Effector memory CD4-positive, alpha-beta T cell (primary cell): ENCODE measurements around the gene GCNA.
A peak's percentile ranks its signal among the peaks of the same experiment; 100 is the strongest.

Experiments used
- DNase-seq, 3 donors: peaks; one replicate each; pipeline ENCODE4 v3.0.0-alpha.2; 2020
- H3K27ac ChIP-seq: 2 replicates; pipeline ENCODE4 v1.7.0; 2013; ENCODE audit warnings: mild to moderate bottlenecking, low read length, moderate library complexity; ENCODE audit not compliant: insufficient read depth, poor library complexity, severe bottlenecking
- H3K27me3 ChIP-seq: replicated peaks from 2 replicates; pipeline ENCODE4 v1.7.0; 2013; ENCODE audit warnings: mild to moderate bottlenecking, low read length; ENCODE audit not compliant: insufficient read depth, control insufficient read depth, poor library complexity, severe bottlenecking
- H3K36me3 ChIP-seq: 2 replicates; pipeline ENCODE4 v1.7.0; 2013; ENCODE audit warnings: mild to moderate bottlenecking, low read length, moderate library complexity; ENCODE audit not compliant: control insufficient read depth, insufficient read depth
- H3K4me1 ChIP-seq: 2 replicates; pipeline ENCODE4 v1.7.0; 2013; ENCODE audit warnings: low read length, mild to moderate bottlenecking; ENCODE audit not compliant: control insufficient read depth, insufficient read depth, poor library complexity, severe bottlenecking
- H3K4me3 ChIP-seq: 2 replicates; pipeline ENCODE4 v1.7.0; 2013; ENCODE audit warnings: low read length, low read depth, mild to moderate bottlenecking; ENCODE audit not compliant: insufficient read depth, poor library complexity, severe bottlenecking
- H3K9me3 ChIP-seq: 2 replicates; pipeline ENCODE4 v1.7.0; 2013; ENCODE audit warnings: mild to moderate bottlenecking, low read length, moderate library complexity; ENCODE audit not compliant: control insufficient read depth

GCNA gene

GRCh38 chrX:71621603-71622002 lies 43.4 kb downstream of the GCNA start:
- Histone ChIP-seq H3K27me3 (no peaks in the 10 kb centered on the region), H3K4me3 (no peak overlapping the region), H3K36me3 (no peaks in the 10 kb centered on the region), H3K4me1 (peaks cover 50% of the 10 kb centered on the region), H3K9me3 (no peaks in the 10 kb centered on the region), H3K27ac (peak overlapping the region; percentile 77)
- DNase-seq, result no peak

- Histone ChIP-seq H3K27ac (peak overlapping the region; percentile 77), H3K9me3 (no peaks in the 10 kb centered on the region), H3K27me3 (no peaks in the 10 kb centered on the region), H3K36me3 (no peaks in the 10 kb centered on the region), H3K4me3 (no peak overlapping the region), H3K4me1 (peaks cover 50% of the 10 kb centered on the region)
- no peak for DNase-seq
These were observed 43.9 kb downstream of the GCNA start for GRCh38 chrX:71622032-71622575.

GRCh38 chrX:71622576-71623450 lies 44.6 kb downstream of the GCNA start:
- peak; percentile 60 to 81 (median 69) for DNase-seq
- Histone ChIP-seq H3K27ac (peak overlapping the region; percentile 77), H3K36me3 (no peaks in the 10 kb centered on the region), H3K9me3 (no peaks in the 10 kb centered on the region), H3K4me3 (no peak overlapping the region), H3K4me1 (peaks cover 46% of the 10 kb centered on the region), H3K27me3 (no peaks in the 10 kb centered on the region)

GRCh38 chrX:71623714-71624113 lies 45.5 kb downstream of the GCNA start:
- peak overlapping the region; percentile 77 for H3K27ac ChIP-seq

GRCh38 chrX:71625471-71625870 lies 47.2 kb downstream of the GCNA start:
- DNase-seq, result no peak
- no peaks in the 10 kb centered on the region for H3K36me3 ChIP-seq
- H3K4me3 ChIP-seq, result no peak overlapping the region
- peaks cover 23% of the 10 kb centered on the region for H3K4me1 ChIP-seq
- no peak overlapping the region for H3K27ac ChIP-seq
- H3K9me3 ChIP-seq, result no peaks in the 10 kb centered on the region
- no peaks in the 10 kb centered on the region for H3K27me3 ChIP-seq

More at GRCh38 chrX:71623714-71624113, 45.5 kb downstream of the GCNA start:
- no peaks in the 10 kb centered on the region for H3K27me3 ChIP-seq
- H3K36me3 ChIP-seq, result no peaks in the 10 kb centered on the region
- H3K9me3 ChIP-seq, result no peaks in the 10 kb centered on the region
- H3K4me3 ChIP-seq, result no peak overlapping the region
- peaks cover 40% of the 10 kb centered on the region for H3K4me1 ChIP-seq
- DNase-seq, result no peak

- no peak for DNase-seq
- H3K27me3 ChIP-seq, result no peaks in the 10 kb centered on the region
- H3K9me3 ChIP-seq, result no peaks in the 10 kb centered on the region
- no peak overlapping the region for H3K27ac ChIP-seq
- H3K4me1 ChIP-seq, result peaks cover 23% of the 10 kb centered on the region
- H3K4me3 ChIP-seq, result no peak overlapping the region
- H3K36me3 ChIP-seq, result no peaks in the 10 kb centered on the region
These were observed 48.3 kb downstream of the GCNA start for GRCh38 chrX:71626576-71626975.

GRCh38 chrX:71627588-71628404 lies 49.6 kb downstream of the GCNA start:
- Histone ChIP-seq H3K27me3 (no peaks in the 10 kb centered on the region), H3K9me3 (no peaks in the 10 kb centered on the region), H3K36me3 (no peaks in the 10 kb centered on the region), H3K4me1 (peaks cover 17% of the 10 kb centered on the region), H3K4me3 (no peak overlapping the region), H3K27ac (no peak overlapping the region)
- no peak for DNase-seq

- no peak for DNase-seq
- Histone ChIP-seq H3K27ac (no peak overlapping the region), H3K36me3 (no peaks in the 10 kb centered on the region), H3K9me3 (no peaks in the 10 kb centered on the region), H3K27me3 (no peaks in the 10 kb centered on the region), H3K4me1 (no peaks in the 10 kb centered on the region), H3K4me3 (no peak overlapping the region)
These were observed 51.2 kb downstream of the GCNA start for GRCh38 chrX:71629467-71629866.

GRCh38 chrX:71632923-71633657 lies 54.9 kb downstream of the GCNA start:
- H3K36me3 ChIP-seq, result no peaks in the 10 kb centered on the region
- no peak for DNase-seq
- H3K27me3 ChIP-seq, result no peaks in the 10 kb centered on the region
- no peaks in the 10 kb centered on the region for H3K9me3 ChIP-seq
- H3K4me1 ChIP-seq, result peaks cover 8% of the 10 kb centered on the region
- H3K4me3 ChIP-seq, result no peak overlapping the region
- no peak overlapping the region for H3K27ac ChIP-seq
